Panc1 (cell line): Measurements from ENCODE around the gene TMEM87B. TPM values are rescaled to one million over a fixed set of nuclear protein-coding genes. Genes with fewer than 3 reads are reported as not detected.

Experiments
- ATAC-seq: fragments of 200-7000 bp; cut with Tn5 transposase; 2 replicates; pipeline ENCODE4 v1.9.1; 2020; ENCODE audit warnings: mild to moderate bottlenecking, moderate library complexity
- BruUV-seq: library from RNA; stranded (reverse); fragments of 400-500 nt; replicated peaks from 2 replicates; lab custom pipeline; 2021; lab: Mats Ljungman, UMichigan
- CTCF ChIA-PET: fragments of 300-600 bp; sonication (Branson Sonifier 250); formaldehyde crosslinking; loops from one replicate; lab custom pipeline; 2022; ENCODE audit warnings: antibody characterized with exemption; lab: Charles Lee
- POLR2A ChIA-PET: fragments of 300-600 bp; sonication (Branson Sonifier 250); formaldehyde crosslinking; loops from one replicate; lab custom pipeline; 2022; ENCODE audit warnings: antibody characterized with exemption; lab: Charles Lee
- DNase-seq: peaks from one replicate; pipeline ENCODE4 v3.0.0-alpha.2; 2010; ENCODE audit warnings: low read depth, low spot score
- H3K27ac ChIP-seq: 2 replicates; pipeline ENCODE4 v1.5.1; 2011; ENCODE audit warnings: mild to moderate bottlenecking, low read length, inconsistent platforms
- H3K27me3 ChIP-seq: fragments of 200-500 bp; sonication (Bioruptor generic); 2 replicates; pipeline ENCODE4 v1.6.0; 2014; ENCODE audit warnings: low read length, inconsistent platforms; ENCODE audit not compliant: control insufficient read depth, insufficient read depth
- H3K36me3 ChIP-seq: fragments of 200-500 bp; sonication (Bioruptor generic); 2 replicates; pipeline ENCODE4 v1.5.1; 2014; ENCODE audit warnings: inconsistent platforms, mild to moderate bottlenecking, low read length, moderate library complexity; ENCODE audit not compliant: control insufficient read depth, insufficient read depth
- H3K4me1 ChIP-seq: 2 replicates; pipeline ENCODE4 v1.5.1; 2011; ENCODE audit warnings: inconsistent platforms, mild to moderate bottlenecking, low read length, moderate library complexity; ENCODE audit not compliant: control insufficient read depth, insufficient read depth
- H3K4me3 ChIP-seq, 2 experiments: 2 replicates each; pipeline ENCODE4 v1.5.1; 2011 to 2012; ENCODE audit warnings: low read depth in 2 of 2, low read length in 2 of 2, mild to moderate bottlenecking in 2 of 2, inconsistent platforms in 1 of 2, moderate library complexity in 1 of 2
- H3K9me3 ChIP-seq: fragments of 200-500 bp; sonication (Bioruptor generic); 2 replicates; pipeline ENCODE4 v1.5.1; 2014; ENCODE audit warnings: low read depth, mild to moderate bottlenecking, inconsistent platforms, low read length, moderate library complexity; ENCODE audit not compliant: control insufficient read depth, insufficient read depth
- POLR2AphosphoS5 ChIP-seq: IDR thresholded peaks from 2 replicates; pipeline ENCODE4 v1.6.1; 2012; ENCODE audit warnings: mild to moderate bottlenecking, low read depth, low read length, moderate library complexity
- SIN3A ChIP-seq: IDR thresholded peaks from 2 replicates; pipeline ENCODE4 v1.6.1; 2012; ENCODE audit warnings: low read depth, mild to moderate bottlenecking, low read length, moderate library complexity, borderline replicate concordance; ENCODE audit not compliant: insufficient read depth
- TCF7L2 ChIP-seq: IDR thresholded peaks from 2 replicates; pipeline ENCODE4 v1.6.1; 2011; ENCODE audit warnings: mild to moderate bottlenecking, low read depth, low read length, inconsistent platforms
- in situ Hi-C: cut with HindIII; loops from 2 replicates; pipeline ENCODE4 v1.10.0; 2016; ENCODE audit warnings: low sequenced_read_pairs, low pct_unique_long_range_greater_than_20kb
- intact Hi-C: fragments of 100-400 bp; cut with micrococcal nuclease; formaldehyde crosslinking; loops from one replicate; pipeline ENCODE4 v1.10.0; 2022; ENCODE audit not compliant: unreplicated experiment
- total RNA-seq: library from RNA; stranded (reverse); gene quantifications from one replicate; pipeline ENCODE4 v1.2.1, GENCODE V29; 2021; ENCODE audit not compliant: unreplicated experiment
- TF ChIP-seq, protein P1 (sequence below), 2 experiments: IDR thresholded peaks; 2 replicates each; pipeline ENCODE4 v1.6.1; 2011 to 2012; ENCODE audit warnings: low read depth in 2 of 2, control low read depth in 1 of 2, low read length in 1 of 2, mild to moderate bottlenecking in 1 of 2, moderate library complexity in 1 of 2; ENCODE audit not compliant: insufficient read depth in 1 of 2
- TF ChIP-seq, protein P2 (sequence below): fragments of 450-650 bp; IDR thresholded peaks from 2 replicates; pipeline ENCODE4 v1.5.1; 2017; ENCODE audit warnings: mild to moderate bottlenecking

Gene TMEM87B
- total RNA-seq, 1 experiment from 2014 or later: 22.8 TPM

DNA sequence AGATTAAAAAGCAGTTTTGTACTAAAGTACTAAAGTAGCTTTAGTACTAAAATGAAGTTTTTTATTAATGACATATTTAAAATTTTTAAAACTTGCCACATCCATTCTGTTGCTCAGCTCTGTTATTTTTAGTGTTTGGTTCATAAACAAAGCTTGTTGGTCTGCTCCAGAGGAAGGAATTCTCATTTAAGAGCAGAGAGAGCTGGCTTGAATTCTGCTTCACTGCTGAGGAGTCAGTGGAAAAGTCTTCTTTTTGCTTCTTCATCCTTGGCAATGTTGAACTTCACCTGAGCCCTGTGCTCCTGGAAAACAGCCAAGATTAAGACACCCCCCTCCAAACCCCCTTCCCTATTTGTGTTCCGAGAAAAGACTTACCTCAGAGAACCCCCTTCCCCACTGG lies 40.6 kb downstream of the TMEM87B start:
- DNase-seq (no peak), ATAC-seq (no peak)
- intact Hi-C loops: no loop called here
- Histone ChIP-seq H3K27ac (no peak overlapping the region), H3K27me3 (no peaks in the 10 kb centered on the region), H3K4me3 (no peak overlapping the region), H3K4me1 (no peaks in the 10 kb centered on the region), H3K36me3 (peaks cover 17% of the 10 kb centered on the region), H3K9me3 (no peaks in the 10 kb centered on the region)
- in situ Hi-C loops: no loop called here
- ChIA-PET CTCF (interaction anchor here (0.6 kb wide), 1 partner anchor 19 kb away, joined by 6 read pairs; no protein-coding TSS in a partner anchor), POLR2A (no interaction called here)
- TF ChIP-seq POLR2AphosphoS5: no peak
- TF ChIP-seq TCF7L2: no peak
- TF ChIP-seq, protein P1, sequence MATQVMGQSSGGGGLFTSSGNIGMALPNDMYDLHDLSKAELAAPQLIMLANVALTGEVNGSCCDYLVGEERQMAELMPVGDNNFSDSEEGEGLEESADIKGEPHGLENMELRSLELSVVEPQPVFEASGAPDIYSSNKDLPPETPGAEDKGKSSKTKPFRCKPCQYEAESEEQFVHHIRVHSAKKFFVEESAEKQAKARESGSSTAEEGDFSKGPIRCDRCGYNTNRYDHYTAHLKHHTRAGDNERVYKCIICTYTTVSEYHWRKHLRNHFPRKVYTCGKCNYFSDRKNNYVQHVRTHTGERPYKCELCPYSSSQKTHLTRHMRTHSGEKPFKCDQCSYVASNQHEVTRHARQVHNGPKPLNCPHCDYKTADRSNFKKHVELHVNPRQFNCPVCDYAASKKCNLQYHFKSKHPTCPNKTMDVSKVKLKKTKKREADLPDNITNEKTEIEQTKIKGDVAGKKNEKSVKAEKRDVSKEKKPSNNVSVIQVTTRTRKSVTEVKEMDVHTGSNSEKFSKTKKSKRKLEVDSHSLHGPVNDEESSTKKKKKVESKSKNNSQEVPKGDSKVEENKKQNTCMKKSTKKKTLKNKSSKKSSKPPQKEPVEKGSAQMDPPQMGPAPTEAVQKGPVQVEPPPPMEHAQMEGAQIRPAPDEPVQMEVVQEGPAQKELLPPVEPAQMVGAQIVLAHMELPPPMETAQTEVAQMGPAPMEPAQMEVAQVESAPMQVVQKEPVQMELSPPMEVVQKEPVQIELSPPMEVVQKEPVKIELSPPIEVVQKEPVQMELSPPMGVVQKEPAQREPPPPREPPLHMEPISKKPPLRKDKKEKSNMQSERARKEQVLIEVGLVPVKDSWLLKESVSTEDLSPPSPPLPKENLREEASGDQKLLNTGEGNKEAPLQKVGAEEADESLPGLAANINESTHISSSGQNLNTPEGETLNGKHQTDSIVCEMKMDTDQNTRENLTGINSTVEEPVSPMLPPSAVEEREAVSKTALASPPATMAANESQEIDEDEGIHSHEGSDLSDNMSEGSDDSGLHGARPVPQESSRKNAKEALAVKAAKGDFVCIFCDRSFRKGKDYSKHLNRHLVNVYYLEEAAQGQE (IDR thresholded peaks at IDR 0.05; ENCODE audit: insufficient read depth in 1 of 2, low read depth in 2 of 2, low read length in 1 of 2): no peak
- TF ChIP-seq, protein P2, sequence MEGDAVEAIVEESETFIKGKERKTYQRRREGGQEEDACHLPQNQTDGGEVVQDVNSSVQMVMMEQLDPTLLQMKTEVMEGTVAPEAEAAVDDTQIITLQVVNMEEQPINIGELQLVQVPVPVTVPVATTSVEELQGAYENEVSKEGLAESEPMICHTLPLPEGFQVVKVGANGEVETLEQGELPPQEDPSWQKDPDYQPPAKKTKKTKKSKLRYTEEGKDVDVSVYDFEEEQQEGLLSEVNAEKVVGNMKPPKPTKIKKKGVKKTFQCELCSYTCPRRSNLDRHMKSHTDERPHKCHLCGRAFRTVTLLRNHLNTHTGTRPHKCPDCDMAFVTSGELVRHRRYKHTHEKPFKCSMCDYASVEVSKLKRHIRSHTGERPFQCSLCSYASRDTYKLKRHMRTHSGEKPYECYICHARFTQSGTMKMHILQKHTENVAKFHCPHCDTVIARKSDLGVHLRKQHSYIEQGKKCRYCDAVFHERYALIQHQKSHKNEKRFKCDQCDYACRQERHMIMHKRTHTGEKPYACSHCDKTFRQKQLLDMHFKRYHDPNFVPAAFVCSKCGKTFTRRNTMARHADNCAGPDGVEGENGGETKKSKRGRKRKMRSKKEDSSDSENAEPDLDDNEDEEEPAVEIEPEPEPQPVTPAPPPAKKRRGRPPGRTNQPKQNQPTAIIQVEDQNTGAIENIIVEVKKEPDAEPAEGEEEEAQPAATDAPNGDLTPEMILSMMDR: no peak
- TF ChIP-seq SIN3A: no peak
- no TSS peak for BruUV-seq

DNA sequence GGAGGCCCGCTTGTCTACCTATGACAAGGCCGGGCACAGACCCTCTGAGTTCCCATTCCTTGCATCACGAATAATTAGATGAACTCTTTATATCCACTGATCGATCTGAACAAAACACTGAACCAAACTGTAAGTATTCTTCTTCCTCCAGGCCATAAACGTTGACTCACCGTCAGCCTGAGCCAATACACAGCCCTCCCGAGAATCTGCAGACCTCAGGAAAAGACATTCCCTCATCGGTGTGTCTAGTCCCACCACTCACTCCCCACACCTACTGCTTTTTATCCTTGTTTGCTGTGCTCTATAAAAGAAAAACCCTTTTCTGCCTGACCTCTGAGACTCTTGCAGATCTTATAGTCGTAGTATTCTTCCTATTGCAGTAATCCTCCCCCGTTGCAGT lies 41.0 kb downstream of the TMEM87B start:
- H3K36me3 ChIP-seq: peaks cover 18% of the 10 kb centered on the region
- in situ Hi-C loops (no loop called here), intact Hi-C loops (no loop called here)
- no peak overlapping the region for H3K27ac ChIP-seq
- POLR2A ChIA-PET: interaction anchor here (0.6 kb wide), 1 partner anchor 21 kb away, joined by 3 read pairs; no protein-coding TSS in a partner anchor
- CTCF ChIA-PET: no interaction called here
- no peaks in the 10 kb centered on the region for H3K4me1 ChIP-seq
- DNase-seq (no peak), ATAC-seq (no peak)
- TF ChIP-seq, protein P1 (IDR thresholded peaks at IDR 0.05; ENCODE audit: insufficient read depth in 1 of 2, low read depth in 2 of 2, low read length in 1 of 2): no peak
- no peak for TF ChIP-seq TCF7L2
- TF ChIP-seq, protein P2: no peak
- no peak for TF ChIP-seq POLR2AphosphoS5
- no peak for TF ChIP-seq SIN3A
- no peaks in the 10 kb centered on the region for H3K9me3 ChIP-seq
- H3K27me3 ChIP-seq: no peaks in the 10 kb centered on the region
- H3K4me3 ChIP-seq: no peak overlapping the region
- no TSS peak for BruUV-seq
